Hepatocyte (in vitro differentiated cells): ENCODE results near the gene DENND1A. TPM values are rescaled to one million over a fixed set of nuclear protein-coding genes. Genes with fewer than 3 reads are reported as not detected.

ENCODE experiments used
- DNase-seq: peaks from one replicate; pipeline ENCODE4 v3.0.0-alpha.2; 2016; ENCODE audit warnings: low spot score
- H2AFZ ChIP-seq: fragments of 200-600 bp; sonication (generic); 2 replicates; pipeline ENCODE4 v1.6.0; 2016; ENCODE audit warnings: antibody characterized with exemption, mild to moderate bottlenecking
- H3K27ac ChIP-seq: fragments of 200-600 bp; sonication (generic); 2 replicates; pipeline ENCODE4 v1.5.1; 2016; ENCODE audit warnings: mild to moderate bottlenecking
- H3K27me3 ChIP-seq: fragments of 200-600 bp; sonication (generic); 2 replicates; pipeline ENCODE4 v1.6.1; 2016
- H3K36me3 ChIP-seq: fragments of 200-600 bp; sonication (generic); replicated peaks from 2 replicates; pipeline ENCODE4 v1.5.1; 2016; ENCODE audit warnings: low read depth; ENCODE audit not compliant: insufficient read depth
- H3K4me1 ChIP-seq: fragments of 200-600 bp; sonication (generic); 2 replicates; pipeline ENCODE4 v1.5.1; 2016; ENCODE audit warnings: mild to moderate bottlenecking, moderate library complexity; ENCODE audit not compliant: insufficient read depth
- H3K4me2 ChIP-seq: fragments of 200-600 bp; sonication (generic); 2 replicates; pipeline ENCODE4 v1.6.0; 2016
- H3K4me3 ChIP-seq: fragments of 200-600 bp; sonication (generic); 2 replicates; pipeline ENCODE4 v1.5.1; 2016; ENCODE audit warnings: mild to moderate bottlenecking
- H3K79me2 ChIP-seq: fragments of 200-600 bp; sonication (generic); 2 replicates; pipeline ENCODE4 v1.6.0; 2017; ENCODE audit warnings: mild to moderate bottlenecking
- H3K9me2 ChIP-seq: fragments of 200-600 bp; sonication (generic); replicated peaks from 2 replicates; pipeline ENCODE4 v1.6.0; 2017; ENCODE audit warnings: mild to moderate bottlenecking; ENCODE audit not compliant: insufficient read depth
- H3K9me3 ChIP-seq: fragments of 200-600 bp; sonication (generic); 2 replicates; pipeline ENCODE4 v1.5.1; 2016; ENCODE audit warnings: low read depth, mild to moderate bottlenecking
- H4K20me1 ChIP-seq: fragments of 200-600 bp; sonication (generic); 2 replicates; pipeline ENCODE4 v1.6.0; 2016; ENCODE audit warnings: mild to moderate bottlenecking; ENCODE audit not compliant: insufficient read depth, poor library complexity, severe bottlenecking
- EZH2 ChIP-seq: fragments of 200-600 bp; sonication (generic); IDR thresholded peaks from 2 replicates; pipeline ENCODE4 v1.6.1; 2016; ENCODE audit warnings: antibody characterized with exemption, mild to moderate bottlenecking, borderline replicate concordance
- EZH2phosphoT487 ChIP-seq: fragments of 200-600 bp; sonication (generic); IDR thresholded peaks from one replicate; pipeline ENCODE4 v1.6.1; 2018; ENCODE audit warnings: antibody characterized with exemption, mild to moderate bottlenecking, low read depth, moderate library complexity; ENCODE audit not compliant: unreplicated experiment, severe bottlenecking
- WGBS: methylation state at CpG from one replicate; pipeline ENCODE4 v1.1.6; 2016; ENCODE audit warnings: low lambda C conversion rate; ENCODE audit errors: missing lambda C conversion rate; 5-methylcytosine and 5-hydroxymethylcytosine counted together
- polyA plus RNA-seq: library from polyadenylated mRNA; unstranded; fragments of >200 nt; fragmentation: Nextera tagmentation; extraction: Ambion mirVana; gene quantifications from 2 replicates; pipeline ENCODE4 v1.2.1, GENCODE V29; 2016
- total RNA-seq: library from RNA; depleted of rRNA; stranded (reverse); fragments of >200 nt; gene quantifications from 2 replicates; pipeline ENCODE4 v1.2.3, GENCODE V29; 2014
- TF ChIP-seq, protein P1 (sequence below): fragments of 200-600 bp; sonication (generic); IDR thresholded peaks from 2 replicates; pipeline ENCODE4 v1.5.1; 2016; ENCODE audit warnings: antibody characterized with exemption, mild to moderate bottlenecking; ENCODE audit not compliant: poor library complexity

Gene DENND1A
- total and polyA plus RNA-seq, 2 experiments from 2014 or later: 24.0 to 28.9 TPM

DNA sequence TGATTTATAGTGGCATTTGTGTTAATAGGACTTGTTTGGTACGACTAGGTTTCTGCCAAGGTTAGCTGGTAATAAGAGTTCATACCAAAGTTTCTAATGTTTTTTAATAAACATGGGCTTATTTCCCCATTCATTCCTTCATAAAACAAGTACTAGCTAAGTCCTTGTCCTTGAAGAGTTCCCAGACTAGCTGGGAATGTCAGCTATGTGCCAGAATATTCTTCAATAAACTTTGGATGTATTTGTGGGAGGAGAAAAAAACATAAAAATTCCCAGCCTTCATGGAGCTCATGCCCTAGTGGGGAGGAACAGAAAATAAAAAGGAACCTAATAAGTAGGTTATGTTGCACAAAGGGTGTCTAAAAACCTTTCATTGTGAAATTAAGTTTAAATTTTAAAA, 176.9 kb downstream of the DENND1A start:
- no peak overlapping the region for H3K27ac ChIP-seq
- H3K4me3 ChIP-seq: no peak overlapping the region
- H4K20me1 ChIP-seq: no peaks in the 10 kb centered on the region
- no peak for DNase-seq
- H3K9me2 ChIP-seq: no peaks in the 10 kb centered on the region
- no peaks in the 10 kb centered on the region for H3K9me3 ChIP-seq
- no peaks in the 10 kb centered on the region for H3K79me2 ChIP-seq
- H3K4me2 ChIP-seq: no peak overlapping the region
- H2AFZ ChIP-seq: no peak overlapping the region
- no peaks in the 10 kb centered on the region for H3K27me3 ChIP-seq
- H3K4me1 ChIP-seq: peaks cover 4% of the 10 kb centered on the region
- TF ChIP-seq EZH2: no peak
- no peak for TF ChIP-seq EZH2phosphoT487
- TF ChIP-seq, protein P1, sequence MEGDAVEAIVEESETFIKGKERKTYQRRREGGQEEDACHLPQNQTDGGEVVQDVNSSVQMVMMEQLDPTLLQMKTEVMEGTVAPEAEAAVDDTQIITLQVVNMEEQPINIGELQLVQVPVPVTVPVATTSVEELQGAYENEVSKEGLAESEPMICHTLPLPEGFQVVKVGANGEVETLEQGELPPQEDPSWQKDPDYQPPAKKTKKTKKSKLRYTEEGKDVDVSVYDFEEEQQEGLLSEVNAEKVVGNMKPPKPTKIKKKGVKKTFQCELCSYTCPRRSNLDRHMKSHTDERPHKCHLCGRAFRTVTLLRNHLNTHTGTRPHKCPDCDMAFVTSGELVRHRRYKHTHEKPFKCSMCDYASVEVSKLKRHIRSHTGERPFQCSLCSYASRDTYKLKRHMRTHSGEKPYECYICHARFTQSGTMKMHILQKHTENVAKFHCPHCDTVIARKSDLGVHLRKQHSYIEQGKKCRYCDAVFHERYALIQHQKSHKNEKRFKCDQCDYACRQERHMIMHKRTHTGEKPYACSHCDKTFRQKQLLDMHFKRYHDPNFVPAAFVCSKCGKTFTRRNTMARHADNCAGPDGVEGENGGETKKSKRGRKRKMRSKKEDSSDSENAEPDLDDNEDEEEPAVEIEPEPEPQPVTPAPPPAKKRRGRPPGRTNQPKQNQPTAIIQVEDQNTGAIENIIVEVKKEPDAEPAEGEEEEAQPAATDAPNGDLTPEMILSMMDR: no peak
- H3K36me3 ChIP-seq: no peaks in the 10 kb centered on the region
- 83% methylated on average over 1 of the region's 1 CpG for WGBS

DNA sequence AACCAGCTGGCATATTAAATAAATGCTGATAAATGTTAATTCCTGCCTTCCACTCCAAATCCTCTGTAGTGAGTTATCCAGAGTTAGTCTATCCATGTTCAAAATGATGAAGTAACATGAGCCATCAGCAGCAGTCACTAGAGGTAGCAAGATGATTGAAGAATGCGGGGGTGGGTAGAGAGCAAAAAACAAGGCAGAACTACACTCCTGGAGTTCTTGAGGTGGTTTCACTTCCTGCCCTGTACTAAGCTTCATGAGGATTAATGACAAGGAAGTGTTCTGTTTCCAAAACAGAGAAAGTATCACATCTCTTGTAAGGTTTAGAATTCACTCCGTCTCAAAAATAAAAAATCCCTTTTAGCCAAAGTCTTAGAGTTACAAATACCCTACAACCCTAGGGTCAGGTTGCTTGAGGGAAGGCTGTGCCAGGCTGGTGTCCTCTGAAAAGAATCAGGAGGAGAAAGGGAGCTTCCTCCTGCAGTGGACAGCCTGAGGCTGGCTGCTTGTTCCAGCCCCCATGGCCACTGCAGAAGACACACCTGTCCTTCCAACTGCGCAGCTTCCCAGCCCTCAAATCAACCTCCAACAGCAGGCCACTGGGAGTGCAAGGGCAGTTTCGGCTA, 180.2 kb downstream of the DENND1A start:
- Histone ChIP-seq H4K20me1 (no peaks in the 10 kb centered on the region), H3K9me3 (no peaks in the 10 kb centered on the region), H3K27ac (no peak overlapping the region), H3K4me2 (no peak overlapping the region), H3K4me3 (no peak overlapping the region), H2AFZ (no peak overlapping the region), H3K36me3 (no peaks in the 10 kb centered on the region), H3K4me1 (peaks cover 4% of the 10 kb centered on the region), H3K9me2 (no peaks in the 10 kb centered on the region), H3K79me2 (peaks cover 5% of the 10 kb centered on the region), H3K27me3 (no peaks in the 10 kb centered on the region)
- 77% methylated on average over 4 of the region's 4 CpGs for WGBS
- TF ChIP-seq EZH2 (no peak), EZH2phosphoT487 (no peak)
- TF ChIP-seq, protein P1: no peak
- DNase-seq: no peak

DNA sequence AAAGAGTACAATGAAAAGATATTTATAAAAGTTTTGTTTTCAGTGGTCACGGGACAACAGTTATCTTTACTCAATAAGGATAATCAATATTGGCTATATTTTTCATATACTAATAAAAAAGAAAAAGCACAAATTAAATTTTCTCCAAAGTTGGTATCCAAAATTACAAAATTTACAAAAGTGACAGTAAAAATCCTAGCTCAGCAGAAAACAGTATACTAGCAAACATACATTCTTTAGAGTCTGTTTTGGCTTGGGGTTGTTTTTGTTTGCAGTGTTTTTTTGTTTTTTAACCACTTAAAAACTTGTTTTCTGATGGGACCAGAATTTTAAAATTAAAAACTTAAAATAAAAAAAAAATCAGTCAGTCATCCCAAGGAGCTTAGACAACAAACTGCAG, 183.2 kb downstream of the DENND1A start:
- Histone ChIP-seq H4K20me1 (no peaks in the 10 kb centered on the region), H3K4me2 (no peak overlapping the region), H2AFZ (no peak overlapping the region), H3K9me3 (no peaks in the 10 kb centered on the region), H3K27me3 (no peaks in the 10 kb centered on the region), H3K4me3 (no peak overlapping the region), H3K36me3 (no peaks in the 10 kb centered on the region), H3K79me2 (peaks cover 5% of the 10 kb centered on the region), H3K27ac (no peak overlapping the region), H3K4me1 (peaks cover 14% of the 10 kb centered on the region), H3K9me2 (no peaks in the 10 kb centered on the region)
- 88% methylated on average over 1 of the region's 1 CpG for WGBS
- no peak for TF ChIP-seq EZH2
- TF ChIP-seq, protein P1: no peak
- no peak for TF ChIP-seq EZH2phosphoT487
- DNase-seq: no peak

DNA sequence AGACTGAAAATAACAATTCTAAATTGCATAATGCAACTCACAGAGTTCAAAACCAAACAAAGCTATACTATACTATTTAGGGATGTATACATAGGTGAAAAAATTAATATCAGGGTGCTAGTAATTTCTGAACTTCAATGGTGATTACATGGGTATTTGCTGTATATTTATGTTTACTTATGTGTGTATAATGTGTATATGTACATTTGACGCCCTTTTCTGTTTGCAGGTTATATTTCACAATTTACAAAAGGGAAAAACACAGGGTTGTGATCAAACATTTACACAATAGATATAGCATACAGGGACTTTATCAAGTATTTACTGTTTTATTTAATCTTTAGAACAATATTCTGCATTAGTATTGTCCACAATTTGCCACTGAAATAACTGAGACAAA, 184.0 kb downstream of the DENND1A start:
- TF ChIP-seq EZH2 (no peak), EZH2phosphoT487 (no peak)
- TF ChIP-seq, protein P1: no peak
- Histone ChIP-seq H4K20me1 (peaks cover 3% of the 10 kb centered on the region), H3K36me3 (no peaks in the 10 kb centered on the region), H3K27ac (no peak overlapping the region), H3K27me3 (no peaks in the 10 kb centered on the region), H3K4me1 (peaks cover 19% of the 10 kb centered on the region), H3K9me2 (no peaks in the 10 kb centered on the region), H3K4me2 (no peak overlapping the region), H2AFZ (no peak overlapping the region), H3K4me3 (no peak overlapping the region), H3K79me2 (peaks cover 5% of the 10 kb centered on the region), H3K9me3 (no peaks in the 10 kb centered on the region)
- DNase-seq: no peak
- 97% methylated on average over 1 of the region's 1 CpG for WGBS
